GM12891 (cell line): ENCODE data around the gene HCFC1.

Experiments used
- PAX5 ChIP-seq: IDR thresholded peaks from 2 replicates; pipeline ENCODE4 v1.6.1; 2011; ENCODE audit warnings: low read length, moderate library complexity, mild to moderate bottlenecking; ENCODE audit not compliant: insufficient read depth, severe bottlenecking
- POLR2A ChIP-seq: IDR thresholded peaks from 2 replicates; pipeline ENCODE4 v1.6.1; 2011; ENCODE audit warnings: low read depth, low read length, control low read depth
- POLR2AphosphoS5 ChIP-seq: IDR thresholded peaks from 2 replicates; pipeline ENCODE4 v1.6.1; 2011; ENCODE audit warnings: low read depth, low read length, control low read depth
- SPI1 ChIP-seq: IDR thresholded peaks from 2 replicates; pipeline ENCODE4 v1.6.1; 2011; ENCODE audit warnings: low read depth, low read length, control low read depth
- TAF1 ChIP-seq: IDR thresholded peaks from 2 replicates; pipeline ENCODE4 v1.6.1; 2011; ENCODE audit warnings: low read depth, low read length, control low read depth

- no peak for TF ChIP-seq POLR2A
- TF ChIP-seq POLR2AphosphoS5: no peak
- no peak for TF ChIP-seq SPI1
- no peak for TF ChIP-seq TAF1
- no peak for TF ChIP-seq PAX5
Measured at GRCh38 chrX:154014429-154015380, 43.1 kb upstream of the HCFC1 start.
